Spleen (tissue), 7 donors: ENCODE data around the gene ATAD1.

Experiments
- POLR2A ChIP-seq, 3 donors: fragments of 450-650 bp; IDR thresholded peaks; one replicate each; pipeline ENCODE4 v1.5.1; 2017; ENCODE audit warnings: antibody characterized with exemption in 3 of 3, mild to moderate bottlenecking in 1 of 3
- TF ChIP-seq, protein P1 (sequence below), 11 experiments: fragments of 200-600 bp in 7 of 11; fragments of 450-650 bp in 4 of 11; sonication (generic) in 4 of 11; IDR thresholded peaks in 8 of 11; conservative IDR thresholded peaks in 3 of 11; 1 replicate in 7 of 11; 2 replicates in 4 of 11; pipeline versions ENCODE4 v1.4.0 to v1.8.0; 2016 to 2021; ENCODE audit warnings: antibody characterized with exemption in 11 of 11, inconsistent platforms in 4 of 11, mild to moderate bottlenecking in 1 of 11
- donor health status: DM: no; HTN: no; CAD: no; lungs with moderate emphysema.
- donor health status: DM: no; HTN: no; CAD: no.
- donor health status: DM: no; HTN: no; CAD: no.

- TF ChIP-seq, protein P1, sequence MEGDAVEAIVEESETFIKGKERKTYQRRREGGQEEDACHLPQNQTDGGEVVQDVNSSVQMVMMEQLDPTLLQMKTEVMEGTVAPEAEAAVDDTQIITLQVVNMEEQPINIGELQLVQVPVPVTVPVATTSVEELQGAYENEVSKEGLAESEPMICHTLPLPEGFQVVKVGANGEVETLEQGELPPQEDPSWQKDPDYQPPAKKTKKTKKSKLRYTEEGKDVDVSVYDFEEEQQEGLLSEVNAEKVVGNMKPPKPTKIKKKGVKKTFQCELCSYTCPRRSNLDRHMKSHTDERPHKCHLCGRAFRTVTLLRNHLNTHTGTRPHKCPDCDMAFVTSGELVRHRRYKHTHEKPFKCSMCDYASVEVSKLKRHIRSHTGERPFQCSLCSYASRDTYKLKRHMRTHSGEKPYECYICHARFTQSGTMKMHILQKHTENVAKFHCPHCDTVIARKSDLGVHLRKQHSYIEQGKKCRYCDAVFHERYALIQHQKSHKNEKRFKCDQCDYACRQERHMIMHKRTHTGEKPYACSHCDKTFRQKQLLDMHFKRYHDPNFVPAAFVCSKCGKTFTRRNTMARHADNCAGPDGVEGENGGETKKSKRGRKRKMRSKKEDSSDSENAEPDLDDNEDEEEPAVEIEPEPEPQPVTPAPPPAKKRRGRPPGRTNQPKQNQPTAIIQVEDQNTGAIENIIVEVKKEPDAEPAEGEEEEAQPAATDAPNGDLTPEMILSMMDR (IDR thresholded peaks at IDR 0.05 in 8 of 11, conservative IDR thresholded peaks at IDR 0.05 in 3 of 11), result no peak
- TF ChIP-seq POLR2A (IDR thresholded peaks at IDR 0.05), result no peak
Observed at GRCh38 chr10:87846023-87846422, 28.0 kb upstream of the ATAD1 start.
